Measurements from ENCODE around the gene PLA2G7. TPM values are rescaled to one million over a fixed set of nuclear protein-coding genes. Genes with fewer than 3 reads are reported as not detected.
A peak's percentile ranks its signal among the peaks of the same experiment; 100 is the strongest.
"Not testable (repeated sequence)": the region's sequence is repeated elsewhere in the genome, so short reads cannot be mapped to it uniquely, and the experiment has no call there.

Gene PLA2G7
- total RNA-seq, 1 donor, result not detected

GRCh38 chr6:46749731-46750130 is 14.6 kb upstream of the PLA2G7 start:
- DNase-seq (ENCODE audit: low read depth in 2 of 3, low spot score in 2 of 3), result no peak

- DNase-seq (ENCODE audit: low read depth in 2 of 3, low spot score in 2 of 3), result no peak
These were observed 13.8 kb upstream of the PLA2G7 start for GRCh38 chr6:46748940-46749503.

DNA sequence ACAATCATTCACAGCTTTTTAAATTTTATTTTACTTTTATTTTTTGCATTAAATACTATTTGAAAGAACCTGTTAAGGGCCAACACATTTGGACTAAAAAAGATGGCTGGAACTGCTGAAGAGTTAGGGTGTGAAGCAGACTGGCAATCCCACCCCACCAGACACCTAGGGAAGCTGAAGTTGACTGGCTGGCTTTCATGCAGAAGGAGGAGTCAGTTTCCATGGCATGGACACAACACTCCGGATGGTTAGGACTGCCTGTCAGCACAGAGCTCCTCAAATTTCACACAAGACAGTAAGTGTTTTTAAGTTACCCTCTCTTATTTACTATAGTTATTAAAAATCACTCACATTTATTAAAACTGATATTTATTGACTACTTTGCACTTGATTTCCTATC is 11.5 kb upstream of the PLA2G7 start, which contains the start of gene ANKRD66:
Gene ANKRD66 (plus strand): TSS at position 238 of the 400 bp plus-strand sequence. CDS start 5,016 bp downstream, outside the sequence.
- no peak for DNase-seq (ENCODE audit: low read depth in 2 of 3, low spot score in 2 of 3)

- no peak for DNase-seq (ENCODE audit: low read depth in 2 of 3, low spot score in 2 of 3)
These were observed 10.8 kb upstream of the PLA2G7 start for GRCh38 chr6:46745973-46746372.

- DNase-seq (ENCODE audit: low read depth in 2 of 3, low spot score in 2 of 3), result not testable (repeated sequence)
These were observed 9.1 kb upstream of the PLA2G7 start for GRCh38 chr6:46744159-46744725.

DNA sequence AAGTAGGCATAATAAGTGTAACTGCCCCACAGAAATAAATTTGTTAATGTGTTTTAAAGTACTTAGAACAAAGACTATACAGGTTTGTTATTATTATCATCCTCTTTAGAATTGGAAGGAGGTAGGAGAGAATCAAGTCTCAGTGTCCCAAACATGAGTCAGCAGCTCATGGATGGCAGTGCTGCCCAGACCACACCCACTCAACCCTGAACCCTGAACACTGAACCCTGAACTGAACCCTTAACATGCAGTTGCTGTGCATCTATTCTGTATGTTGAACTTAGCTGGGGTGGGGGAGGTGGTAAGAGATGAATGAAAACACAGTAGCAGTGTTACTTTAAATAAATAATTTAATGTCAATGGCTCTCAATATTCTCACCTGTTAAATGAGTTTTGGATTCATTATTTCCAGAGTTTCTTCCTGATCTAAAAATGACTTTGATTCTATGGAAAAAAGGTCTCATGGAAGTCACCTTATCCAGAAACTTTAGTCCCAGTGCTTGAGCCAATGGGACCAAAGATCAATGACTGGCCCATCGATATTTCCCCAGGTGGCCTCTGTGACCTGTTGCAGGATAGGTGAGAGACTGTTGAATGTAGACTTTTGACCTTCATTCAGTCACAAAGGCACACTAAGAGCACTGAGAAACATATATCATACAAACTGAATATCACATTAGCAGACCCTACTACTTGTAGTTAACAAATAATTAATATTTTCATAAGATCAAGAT is 8.4 kb upstream of the PLA2G7 start:
- no peak for DNase-seq (ENCODE audit: low read depth in 2 of 3, low spot score in 2 of 3)

GRCh38 chr6:46741910-46742309 is 6.7 kb upstream of the PLA2G7 start:
- DNase-seq (ENCODE audit: low read depth in 2 of 3, low spot score in 2 of 3), result no peak

- DNase-seq (ENCODE audit: low read depth in 2 of 3, low spot score in 2 of 3), result no peak
These were observed 6.3 kb upstream of the PLA2G7 start for GRCh38 chr6:46741482-46741881.

DNA sequence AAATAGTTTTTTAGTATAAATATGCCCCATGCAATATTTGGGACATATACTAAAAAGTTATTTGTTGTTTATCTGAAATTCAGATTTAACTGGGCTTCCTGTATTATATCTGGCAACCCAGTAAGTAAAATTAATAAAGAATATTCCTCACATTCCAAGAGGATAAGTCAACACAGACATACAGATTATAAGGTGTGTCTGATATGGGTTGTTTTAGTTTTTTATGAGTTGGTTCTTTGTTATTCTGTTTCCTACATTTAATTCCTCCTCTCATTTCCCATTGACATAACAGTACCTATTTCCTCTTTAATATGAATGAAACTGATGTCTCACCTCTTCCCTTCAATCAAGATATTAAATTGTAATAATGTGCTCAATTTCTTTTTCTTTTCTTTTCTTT is 1.7 kb upstream of the PLA2G7 start:
- DNase-seq (ENCODE audit: low read depth in 2 of 3, low spot score in 2 of 3), result no peak

DNA sequence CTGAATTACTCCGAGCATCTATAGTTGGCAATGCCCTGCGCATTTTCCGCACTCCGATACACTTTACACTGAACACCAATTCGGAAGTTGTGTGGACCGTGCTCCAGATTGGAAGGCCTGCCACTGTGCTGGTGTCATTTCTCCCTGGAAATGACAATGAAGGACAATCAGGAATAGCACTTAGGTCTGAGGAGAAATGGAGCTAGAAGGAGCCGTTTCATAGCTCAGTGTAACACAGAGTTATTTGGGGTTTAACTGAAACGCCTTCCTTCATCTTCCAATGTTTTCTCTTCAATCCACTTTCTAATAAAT is 501 bp upstream of the PLA2G7 start:
- no peak for DNase-seq (ENCODE audit: low read depth in 2 of 3, low spot score in 2 of 3)

DNA sequence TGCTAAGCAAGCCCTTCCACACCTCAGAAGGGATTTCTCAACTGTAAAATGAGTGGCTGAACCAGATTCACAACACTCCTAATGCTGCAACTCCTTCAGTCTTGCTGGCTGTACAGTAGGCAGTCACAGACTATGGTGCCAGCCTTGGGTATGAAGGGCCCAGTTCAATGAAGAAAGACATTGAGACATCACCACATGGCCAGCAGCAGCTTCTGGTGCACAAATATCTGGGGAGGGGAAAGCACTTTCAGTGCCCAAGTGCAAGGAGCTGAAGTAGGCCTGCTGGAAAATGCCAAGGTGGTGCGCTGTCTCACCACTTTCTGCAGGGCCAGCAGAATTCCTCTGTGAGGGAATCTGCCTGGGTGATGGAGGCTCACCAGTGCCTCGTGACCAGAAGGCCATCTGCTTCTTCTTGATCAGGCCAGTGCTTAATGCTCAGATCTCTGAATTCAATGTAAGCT is 1.8 kb downstream of the PLA2G7 start:
- no peak for DNase-seq (ENCODE audit: low read depth in 2 of 3, low spot score in 2 of 3)

- peak in 1 of 3 donors; percentile 41 for DNase-seq (ENCODE audit: low read depth in 2 of 3, low spot score in 2 of 3)
These were observed 4.2 kb downstream of the PLA2G7 start for GRCh38 chr6:46730921-46731461.

GRCh38 chr6:46729787-46730326 is 5.3 kb downstream of the PLA2G7 start:
- DNase-seq (ENCODE audit: low read depth in 2 of 3, low spot score in 2 of 3), result no peak

DNA sequence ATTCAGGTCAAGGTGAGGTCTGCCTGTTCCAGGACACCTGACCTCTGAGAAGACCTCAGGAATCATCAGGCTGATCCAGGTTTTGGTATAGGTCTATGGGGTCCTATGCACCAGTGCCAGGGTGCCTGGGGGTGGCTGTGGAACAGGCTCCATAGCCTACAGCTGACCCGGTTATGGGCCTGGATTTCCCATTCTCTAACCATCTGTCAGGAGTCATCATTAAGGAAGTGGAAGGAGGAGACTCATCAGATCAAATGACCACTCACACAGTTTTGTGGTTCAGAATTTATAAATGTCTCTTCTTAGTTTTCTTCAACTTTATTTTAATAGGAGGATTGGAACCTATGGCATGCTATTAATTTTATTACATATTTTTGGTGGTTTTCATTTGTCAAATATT is 14.8 kb downstream of the PLA2G7 start:
- DNase-seq (ENCODE audit: low read depth in 2 of 3, low spot score in 2 of 3), result no peak

GRCh38 chr6:46719099-46719498 is 16.1 kb downstream of the PLA2G7 start:
- DNase-seq (ENCODE audit: low read depth in 2 of 3, low spot score in 2 of 3), result no peak

GRCh38 chr6:46715141-46715540 is 20.0 kb downstream of the PLA2G7 start:
- DNase-seq (ENCODE audit: low read depth in 2 of 3, low spot score in 2 of 3), result no peak

DNA sequence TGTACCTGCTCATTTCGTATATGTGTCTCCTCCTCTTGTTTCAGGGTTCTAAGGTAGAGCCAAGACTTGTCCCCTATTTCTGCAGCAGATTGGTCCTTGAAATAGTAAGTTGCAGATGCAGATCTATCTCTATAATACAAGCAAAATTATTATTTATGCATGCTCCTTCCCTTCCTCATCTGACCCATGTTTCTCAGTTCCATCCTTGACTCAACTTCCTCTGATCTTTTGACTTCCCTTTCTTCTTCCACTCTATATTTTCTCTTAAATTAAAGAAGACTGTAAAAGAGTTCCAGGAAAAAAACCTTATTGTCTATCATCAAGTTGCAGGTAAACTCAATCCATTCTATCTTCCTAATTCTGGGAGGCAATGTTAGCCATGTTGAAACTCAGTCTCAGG is 23.7 kb downstream of the PLA2G7 start:
- no peak for DNase-seq (ENCODE audit: low read depth in 2 of 3, low spot score in 2 of 3)

DNA sequence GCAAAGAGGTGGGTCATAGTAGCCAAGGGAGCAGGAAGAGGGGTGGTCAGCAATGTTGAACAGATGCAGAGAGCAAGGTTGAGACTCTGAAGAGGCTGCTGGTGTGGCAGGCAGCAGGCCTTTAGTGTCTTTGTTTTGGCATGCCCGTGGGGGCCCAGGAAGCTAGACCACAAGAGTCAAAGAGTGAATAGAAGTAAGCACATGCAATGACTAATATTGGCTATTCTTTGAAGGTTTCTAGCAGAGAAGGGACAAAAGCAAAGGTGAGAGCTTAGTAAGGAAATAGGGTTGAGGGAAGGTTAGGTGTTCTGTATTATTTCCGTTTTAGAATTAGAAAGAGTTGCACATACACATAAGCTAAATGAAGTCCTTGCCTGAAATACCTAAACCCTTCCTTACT is 28.7 kb downstream of the PLA2G7 start:
- no peak for DNase-seq (ENCODE audit: low read depth in 2 of 3, low spot score in 2 of 3)

DNA sequence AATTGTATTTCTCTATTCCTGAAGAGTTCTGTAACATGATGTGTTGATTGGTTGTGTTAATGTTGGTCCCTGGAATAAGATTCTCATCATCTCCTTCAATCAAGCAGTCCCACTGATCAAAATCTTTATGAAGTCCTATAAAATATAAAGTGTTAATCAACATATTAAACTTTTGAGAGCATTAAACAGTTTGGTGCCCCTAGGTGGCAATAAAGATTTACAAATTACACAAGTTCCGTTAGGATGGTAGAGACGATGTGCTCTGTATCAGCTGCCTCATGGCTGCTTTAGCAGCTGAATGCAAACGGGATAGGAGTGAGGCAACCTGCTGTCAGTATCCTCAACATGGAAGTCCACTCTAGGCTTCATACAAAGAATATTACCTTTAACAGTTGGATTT is 30.6 kb downstream of the PLA2G7 start:
- peak in 2 of 3 donors; percentile 31 to 73 for DNase-seq (ENCODE audit: low read depth in 2 of 3, low spot score in 2 of 3)

DNA sequence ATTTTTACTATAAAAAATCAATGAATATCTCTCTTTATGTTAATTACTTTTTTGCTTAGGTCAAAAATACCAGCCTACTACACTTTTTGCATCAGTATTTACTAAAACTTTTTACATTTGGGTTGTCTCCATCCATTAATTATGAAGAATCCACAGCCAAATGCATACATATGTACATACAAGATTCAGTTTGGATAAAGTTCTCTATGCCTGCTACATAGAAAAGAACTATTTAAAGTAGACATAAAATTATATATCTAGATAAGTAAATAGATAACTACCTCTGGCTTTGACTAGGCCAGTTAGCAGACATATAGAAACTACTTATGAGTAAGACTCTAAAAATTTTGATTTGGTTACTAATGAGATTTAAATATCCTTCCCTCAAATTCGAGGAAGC is 35.2 kb downstream of the PLA2G7 start:
- no peak for DNase-seq (ENCODE audit: low read depth in 2 of 3, low spot score in 2 of 3)

GRCh38 chr6:46690911-46691451 is 44.2 kb downstream of the PLA2G7 start:
- DNase-seq (ENCODE audit: low read depth in 2 of 3, low spot score in 2 of 3), result no peak
